HG02623 (cell line): ENCODE data around the gene ID1.
"Not testable (repeated sequence)": the region's sequence is repeated elsewhere in the genome, so short reads cannot be mapped to it uniquely, and the experiment has no call there.

Experiments used
- ATAC-seq: cut with Tn5 transposase; IDR thresholded peaks from one replicate; pipeline ENCODE4 v1.9.1; 2021; ENCODE audit warnings: moderate library complexity; ENCODE audit not compliant: unreplicated experiment

ID1 gene

DNA sequence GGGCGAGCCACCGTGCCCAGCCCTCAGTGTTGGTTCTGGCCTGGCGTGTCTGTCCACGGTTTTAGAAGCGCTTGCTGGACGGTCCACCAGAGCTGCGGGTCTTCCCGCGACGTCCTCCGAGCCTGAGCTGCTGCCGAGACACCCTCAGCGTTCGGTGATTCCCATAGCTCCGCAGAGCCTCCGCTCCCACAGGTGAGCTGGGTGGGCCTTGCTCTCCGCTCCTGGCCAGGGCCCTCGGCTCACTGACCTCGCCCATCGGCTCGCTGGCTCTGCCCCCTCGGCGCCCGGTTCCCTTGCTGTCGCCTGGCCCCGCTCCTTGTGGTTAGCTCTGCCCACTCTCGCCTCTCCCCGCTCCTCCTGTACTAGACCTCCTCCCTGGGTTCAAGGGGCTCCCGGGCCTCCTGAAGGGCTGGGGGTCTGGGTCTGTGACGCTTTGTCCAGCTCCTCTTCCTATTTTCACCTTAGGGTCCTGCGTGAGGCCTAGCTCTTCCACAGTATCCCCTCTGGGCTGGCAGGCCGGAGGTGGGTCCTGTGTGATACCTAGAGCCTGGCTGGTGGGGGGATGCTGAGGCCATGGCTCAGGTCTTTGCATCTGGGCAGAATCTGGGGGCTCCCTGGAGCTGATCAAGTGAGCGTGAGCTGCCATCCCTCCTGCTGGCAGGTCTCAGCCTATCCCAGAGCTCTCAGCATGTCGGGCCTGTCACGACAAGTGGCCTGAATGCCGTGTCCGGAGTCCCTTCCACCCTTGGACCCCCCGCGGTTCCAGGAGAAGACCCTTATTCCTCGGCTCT, 27.7 kb downstream of the ID1 start:
- ATAC-seq, result no peak

- no peak for ATAC-seq
Measured at GRCh38 chr20:31633339-31633914, 28.3 kb downstream of the ID1 start.

DNA sequence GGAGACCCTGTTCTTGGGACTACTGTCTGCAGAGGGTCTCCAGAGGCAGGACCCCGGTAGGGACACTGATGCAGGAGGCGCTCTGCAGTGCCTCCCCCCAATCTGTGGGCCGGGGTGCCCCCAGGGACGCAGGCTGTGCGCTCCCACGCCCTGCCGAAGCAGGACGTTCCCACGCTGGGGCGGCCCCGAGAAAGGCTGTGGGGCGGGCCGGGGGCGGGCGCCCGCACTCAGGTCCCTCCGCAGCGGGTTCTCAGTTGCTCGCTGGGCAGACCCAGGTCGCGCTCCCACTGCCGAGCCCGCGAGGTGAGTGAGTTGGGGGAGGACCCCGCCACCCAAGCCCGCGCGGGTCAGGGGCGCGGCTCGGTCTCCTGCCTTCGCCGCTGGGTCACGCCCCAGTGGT, 32.6 kb downstream of the ID1 start, which contains the start of gene COX4I2:
Gene COX4I2 (plus strand): TSS at position 253 of the 400 bp plus-strand sequence. CDS start 1,106 bp downstream, outside the sequence.
- ATAC-seq, result no peak

GRCh38 chr20:31638317-31638716, 33.2 kb downstream of the ID1 start:
- ATAC-seq, result no peak

DNA sequence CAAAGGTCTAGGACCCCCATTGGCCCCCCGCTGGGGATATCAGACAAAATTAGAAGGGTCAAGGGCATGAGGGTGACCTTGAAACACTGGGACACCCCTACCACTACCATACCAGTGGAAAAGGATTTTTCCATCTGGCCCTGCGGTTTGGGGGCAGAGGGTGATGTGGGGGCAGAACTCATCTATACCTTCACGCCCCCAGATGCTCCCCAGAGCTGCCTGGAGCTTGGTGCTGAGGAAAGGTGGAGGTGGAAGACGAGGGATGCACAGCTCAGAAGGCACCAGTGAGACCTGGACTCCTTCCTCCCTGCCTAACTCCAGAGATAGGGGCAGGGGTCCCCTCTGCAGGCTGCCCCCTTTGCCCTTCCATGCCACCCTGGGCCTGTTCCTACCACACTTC, 33.7 kb downstream of the ID1 start:
- ATAC-seq, result no peak

GRCh38 chr20:31640259-31640658, 35.2 kb downstream of the ID1 start:
- ATAC-seq, result no peak

DNA sequence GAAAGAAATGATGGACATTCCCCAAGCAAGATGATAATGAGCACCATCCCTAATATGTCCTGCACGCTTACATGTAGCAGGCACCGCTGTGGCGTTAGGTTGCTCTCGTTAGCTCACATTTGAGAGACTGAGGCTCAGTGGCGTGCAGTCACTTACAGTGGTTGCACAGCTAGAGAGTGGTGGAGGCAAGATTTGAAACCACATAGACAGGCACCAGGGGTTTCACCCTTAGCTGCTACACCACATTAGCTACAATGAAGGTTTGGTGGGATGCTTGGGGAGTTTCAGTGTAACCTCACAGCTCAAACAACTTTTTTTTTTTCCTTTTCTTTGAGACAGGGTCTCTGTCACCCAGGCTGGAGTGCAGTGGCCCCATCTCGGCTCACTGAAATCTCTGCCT, 36.3 kb downstream of the ID1 start:
- no peak for ATAC-seq

DNA sequence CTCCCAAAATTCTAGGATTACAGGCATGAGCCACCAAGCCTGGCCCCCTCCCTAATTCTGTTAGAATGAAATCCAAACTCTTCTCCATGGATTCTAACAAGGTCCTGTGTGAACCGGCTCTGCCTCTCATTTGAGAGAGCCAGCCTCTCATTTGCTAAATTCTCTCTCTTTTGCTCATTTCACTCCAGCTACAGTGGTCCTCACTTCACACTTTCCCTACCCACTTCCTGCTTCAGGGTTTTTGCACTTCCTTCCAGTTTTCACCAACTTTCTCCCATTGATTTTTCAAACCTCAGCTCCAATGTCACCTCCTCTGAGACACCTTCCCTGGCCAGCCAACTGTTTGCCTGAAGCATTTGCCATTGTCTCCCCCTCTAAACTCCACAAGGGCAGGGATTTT, 37.7 kb downstream of the ID1 start:
- no peak for ATAC-seq

- ATAC-seq, result no peak
Measured at GRCh38 chr20:31643522-31643921, 38.4 kb downstream of the ID1 start.

DNA sequence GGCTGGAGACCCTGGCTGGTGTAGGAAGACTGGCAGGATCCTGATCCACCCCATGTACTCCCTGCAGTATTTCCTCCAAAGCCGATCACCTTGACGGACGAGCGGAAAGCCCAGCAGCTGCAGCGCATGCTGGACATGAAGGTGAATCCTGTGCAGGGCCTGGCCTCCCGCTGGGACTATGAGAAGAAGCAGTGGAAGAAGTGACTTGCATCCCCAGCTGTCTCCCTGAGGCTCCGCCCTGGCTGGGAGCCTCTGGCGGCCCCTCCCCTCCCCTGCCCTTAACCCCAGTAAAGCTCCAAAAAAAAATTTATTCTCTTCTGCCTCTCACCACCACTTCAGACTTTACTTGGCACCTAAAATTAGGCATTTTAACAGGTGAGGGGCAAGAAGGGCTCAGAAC, 39.6 kb downstream of the ID1 start:
- no peak for ATAC-seq

DNA sequence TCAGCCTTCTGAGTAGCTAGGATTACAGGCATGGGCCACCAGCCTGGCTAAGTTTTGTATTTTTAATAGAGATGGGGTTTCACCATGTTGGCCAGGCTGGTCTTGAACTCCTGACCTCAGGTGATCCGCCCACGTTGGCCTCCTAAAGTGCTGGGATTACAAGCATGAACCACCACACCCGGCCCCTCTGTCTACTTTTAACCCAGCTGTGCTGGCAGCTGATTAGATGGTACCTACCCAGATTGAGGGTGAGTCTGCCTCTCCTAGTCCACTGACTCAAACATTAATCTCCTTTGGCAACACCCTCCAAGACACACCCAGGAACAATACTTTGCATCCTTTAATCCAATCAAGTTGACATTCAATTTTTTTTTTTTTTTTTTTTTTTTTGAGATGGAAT, 43.0 kb downstream of the ID1 start:
- ATAC-seq, result not testable (repeated sequence)

DNA sequence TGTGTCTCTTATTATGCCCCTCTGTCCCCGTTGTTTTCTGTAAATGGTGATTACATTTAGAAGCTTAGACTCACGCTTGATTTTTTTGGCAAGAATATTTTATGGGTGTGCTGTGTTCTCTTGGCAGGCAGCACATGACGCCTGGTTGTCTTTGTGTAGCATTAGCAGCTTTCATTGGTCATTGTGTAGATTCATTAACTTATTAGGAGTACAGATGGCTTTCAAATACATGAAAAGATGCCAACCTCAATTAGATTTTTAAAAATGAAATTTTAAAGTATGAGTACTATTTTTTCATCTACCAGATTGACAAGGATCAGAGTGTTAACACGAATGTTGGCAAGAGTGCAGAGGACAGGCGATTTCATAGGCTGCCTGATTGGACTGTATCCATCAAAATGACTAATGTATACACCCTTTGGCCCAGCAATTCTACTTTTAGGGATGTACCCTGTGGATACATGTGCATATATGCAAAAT, 47.9 kb downstream of the ID1 start:
- no peak for ATAC-seq

DNA sequence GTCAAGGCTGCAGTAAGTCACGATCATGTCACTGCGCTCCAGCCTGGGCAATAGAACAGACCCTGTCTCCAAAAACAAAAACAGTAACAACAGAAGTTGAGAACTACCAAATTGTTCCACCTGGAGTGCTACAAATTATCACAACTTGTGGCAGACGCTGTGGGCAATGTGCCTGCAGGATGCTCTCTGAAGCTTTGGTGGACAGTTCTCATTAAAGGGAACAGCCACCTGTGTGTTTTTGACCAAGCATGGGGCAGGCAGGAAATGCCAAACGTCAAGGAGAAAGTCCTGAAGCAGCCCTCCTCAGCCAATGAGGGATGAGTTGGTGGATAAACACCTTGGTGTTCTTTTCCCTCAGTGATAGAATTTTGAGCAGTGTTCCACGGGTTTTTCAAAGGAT, 48.5 kb downstream of the ID1 start:
- no peak for ATAC-seq

DNA sequence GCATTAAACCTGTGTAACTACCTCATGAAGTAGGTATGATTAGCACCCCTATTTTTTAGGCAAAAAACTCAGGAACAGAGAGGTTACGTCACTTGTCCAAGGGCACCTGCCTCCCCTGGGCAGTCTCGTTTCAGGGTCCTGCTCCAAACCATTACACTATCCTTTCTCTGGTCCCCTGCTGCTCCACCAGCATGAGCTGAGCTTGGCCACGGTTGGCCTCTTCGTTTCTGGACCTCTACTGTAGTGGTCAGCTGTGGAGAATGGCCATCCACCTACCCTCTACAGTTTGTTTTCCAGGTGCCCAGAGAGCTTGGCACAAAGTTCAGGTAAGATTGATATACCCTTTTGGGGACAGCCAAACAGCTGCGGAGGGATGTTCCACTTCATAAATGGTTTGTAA, 49.4 kb downstream of the ID1 start:
- ATAC-seq, result no peak
